HTR-8/SVneo (cell line): ENCODE measurements around the gene GNRH2.

ENCODE experiments used
- DNase-seq: peaks from one replicate; pipeline ENCODE4 v3.0.0; 2011; ENCODE audit warnings: low spot score, mixed read lengths; ENCODE audit not compliant: insufficient read length
- FAIRE-seq: peaks from 2 replicates; lab custom pipeline; 2011; peaks lifted over from hg19 to GRCh38; lab: Jason Lieb, UNC

Gene GNRH2

DNA sequence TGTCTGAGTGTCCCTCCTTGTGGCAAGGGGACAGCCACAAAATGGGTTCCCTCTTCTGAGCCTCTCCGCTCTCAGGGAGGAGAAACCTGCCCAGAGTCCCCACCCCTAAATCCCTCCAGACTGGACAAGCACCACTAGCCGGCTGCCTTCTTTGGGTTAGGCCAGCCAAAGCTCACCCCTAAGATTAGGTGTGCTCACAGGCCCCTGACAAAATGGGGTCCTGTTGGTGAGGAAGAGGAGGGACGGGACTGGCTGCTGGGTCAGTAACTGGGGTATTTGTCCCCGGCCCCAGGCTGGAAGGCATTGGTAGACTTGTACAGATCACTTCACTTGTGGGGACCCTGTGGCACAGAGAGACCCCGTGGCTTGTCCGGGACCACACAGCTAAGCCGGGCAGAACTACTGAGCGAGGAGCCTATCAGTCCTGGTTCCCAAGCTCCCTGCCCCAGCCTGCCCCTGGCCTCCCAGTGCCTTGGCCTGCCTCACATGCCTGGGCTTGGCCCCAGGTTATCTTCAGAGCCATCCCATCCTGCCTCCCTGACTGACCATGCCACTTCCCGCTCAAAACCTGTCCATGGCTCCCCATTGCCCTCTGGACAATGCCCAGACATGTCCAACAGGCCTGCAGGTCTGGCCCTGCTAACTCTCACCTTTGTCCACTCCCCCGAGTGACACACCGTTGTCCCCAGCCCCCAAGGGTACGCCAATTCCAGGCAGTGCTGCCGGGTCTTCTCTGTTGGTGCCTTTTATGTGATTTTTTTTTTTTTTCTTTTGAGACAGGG, 51.6 kb downstream of the GNRH2 start:
- no peak for DNase-seq
- no peak for FAIRE-seq
